OCI-LY7 (cell line): ENCODE results near the gene KANSL1.

ENCODE experiments used
- CTCF ChIP-seq: fragments of 200-600 bp; sonication (generic); conservative IDR thresholded peaks from 2 replicates; pipeline ENCODE4 v1.5.1; 2014; ENCODE audit warnings: mild to moderate bottlenecking, antibody characterized with exemption, low read length, moderate library complexity, mixed read lengths
- EZH2phosphoT487 ChIP-seq: fragments of 200-600 bp; sonication (generic); IDR thresholded peaks from 2 replicates; pipeline ENCODE4 v1.6.1; 2018; ENCODE audit warnings: low read depth, borderline replicate concordance, mild to moderate bottlenecking, mixed run types, antibody characterized with exemption, low read length, moderate library complexity, mixed read lengths

- TF ChIP-seq CTCF (no peak), EZH2phosphoT487 (no peak)
These were observed 634 bp downstream of the KANSL1 start for GRCh38 chr17:46192439-46193150.
